Measurements from ENCODE around the gene TRAK2.

DNA sequence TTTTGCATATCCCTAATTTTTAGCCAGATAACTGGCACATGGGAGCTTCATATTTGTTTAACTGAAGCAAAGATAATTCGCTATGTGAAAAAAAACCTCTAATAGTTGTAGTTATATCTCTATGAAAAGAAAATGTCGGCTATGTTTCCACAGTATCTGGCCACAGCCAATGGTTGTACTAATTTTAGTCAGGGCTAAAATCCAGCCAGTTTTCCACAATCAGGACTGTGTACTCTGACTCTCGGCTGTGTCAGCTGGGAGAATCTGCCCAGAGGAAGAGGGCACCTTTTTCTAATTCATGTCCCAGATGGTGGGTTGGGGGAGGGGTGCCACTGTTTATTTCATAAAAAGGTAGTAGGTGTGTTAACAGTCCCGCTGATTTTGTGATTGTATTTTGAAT lies 39.0 kb upstream of the TRAK2 start:
- TF ChIP-seq, protein P1, sequence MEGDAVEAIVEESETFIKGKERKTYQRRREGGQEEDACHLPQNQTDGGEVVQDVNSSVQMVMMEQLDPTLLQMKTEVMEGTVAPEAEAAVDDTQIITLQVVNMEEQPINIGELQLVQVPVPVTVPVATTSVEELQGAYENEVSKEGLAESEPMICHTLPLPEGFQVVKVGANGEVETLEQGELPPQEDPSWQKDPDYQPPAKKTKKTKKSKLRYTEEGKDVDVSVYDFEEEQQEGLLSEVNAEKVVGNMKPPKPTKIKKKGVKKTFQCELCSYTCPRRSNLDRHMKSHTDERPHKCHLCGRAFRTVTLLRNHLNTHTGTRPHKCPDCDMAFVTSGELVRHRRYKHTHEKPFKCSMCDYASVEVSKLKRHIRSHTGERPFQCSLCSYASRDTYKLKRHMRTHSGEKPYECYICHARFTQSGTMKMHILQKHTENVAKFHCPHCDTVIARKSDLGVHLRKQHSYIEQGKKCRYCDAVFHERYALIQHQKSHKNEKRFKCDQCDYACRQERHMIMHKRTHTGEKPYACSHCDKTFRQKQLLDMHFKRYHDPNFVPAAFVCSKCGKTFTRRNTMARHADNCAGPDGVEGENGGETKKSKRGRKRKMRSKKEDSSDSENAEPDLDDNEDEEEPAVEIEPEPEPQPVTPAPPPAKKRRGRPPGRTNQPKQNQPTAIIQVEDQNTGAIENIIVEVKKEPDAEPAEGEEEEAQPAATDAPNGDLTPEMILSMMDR (IDR thresholded peaks at IDR 0.05), result no peak
- TF ChIP-seq POLR2AphosphoS5 (IDR thresholded peaks at IDR 0.05), result no peak
